Colonic mucosa (tissue), 4 donors: ENCODE measurements around the gene TDO2. TPM values are rescaled to one million over a fixed set of nuclear protein-coding genes. Genes with fewer than 3 reads are reported as not detected.

ENCODE experiments used
- DNase-seq: peaks from one replicate; pipeline ENCODE4 v3.0.0-alpha.2; 2020
- H3K27ac ChIP-seq: fragments of 200-600 bp; one replicate; pipeline ENCODE4 v1.8.0; 2021
- H3K27me3 ChIP-seq: fragments of 200-600 bp; one replicate; pipeline ENCODE4 v1.8.0; 2021
- H3K36me3 ChIP-seq: fragments of 200-600 bp; one replicate; pipeline ENCODE4 v1.8.0; 2021
- H3K4me1 ChIP-seq: fragments of 200-600 bp; one replicate; pipeline ENCODE4 v1.8.0; 2021; ENCODE audit warnings: mild to moderate bottlenecking
- H3K4me3 ChIP-seq: fragments of 200-600 bp; one replicate; pipeline ENCODE4 v1.8.0; 2021
- H3K9ac ChIP-seq, 2 donors: one replicate each; pipeline ENCODE4 v1.7.0; 2013; ENCODE audit warnings: control low read depth in 2 of 2, low read depth in 2 of 2, low read length in 2 of 2
- H3K9me3 ChIP-seq: fragments of 200-600 bp; one replicate; pipeline ENCODE4 v1.8.0; 2021
- intact Hi-C: fragments of 100-400 bp; cut with DNase I; formaldehyde crosslinking; loops from one replicate; pipeline ENCODE4 v1.14.1; 2022
- total RNA-seq, 2 donors: library from RNA; stranded (reverse); fragmentation: NEBNext Ultra II Directional in 1 of 2; extraction: Animal tissue kit (Norgen Biotek cat#: 25700) in 1 of 2; gene quantifications; one replicate each; pipeline ENCODE4 v1.2.1, GENCODE V29; 2021
- TF ChIP-seq, protein P1 (sequence below): fragments of 200-600 bp; IDR thresholded peaks from one replicate; pipeline ENCODE4 v1.8.0; 2022; ENCODE audit warnings: antibody characterized with exemption, mild to moderate bottlenecking
- donor health status: healthy.
- donor health status: DM: no; HTN: no; CAD: no.
- donor health status: DM: no; HTN: no; CAD: no.

Gene TDO2
- total RNA-seq, 2 donors from 2014 or later, result 0.27 to 1.4 TPM

DNA sequence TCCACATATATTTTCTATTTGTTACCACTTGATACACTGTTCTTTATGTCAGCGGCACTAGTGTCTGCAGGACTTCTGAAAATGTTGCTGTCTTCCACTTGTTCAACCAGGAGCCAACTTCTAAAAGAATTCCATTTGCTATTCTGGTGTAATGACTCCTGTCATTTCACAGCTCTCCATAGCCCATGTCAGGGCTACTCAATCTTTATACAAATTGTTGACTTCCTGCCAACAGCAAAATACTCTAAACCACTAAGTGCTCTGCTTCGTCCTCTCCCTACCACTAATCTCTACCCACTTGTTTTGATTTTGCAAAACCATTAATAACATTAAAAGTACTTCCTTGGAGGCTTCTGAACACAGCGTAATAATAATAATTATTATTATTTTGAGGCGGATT is 43.0 kb downstream of the TDO2 start:
- no peaks in the 10 kb centered on the region for H3K9me3 ChIP-seq
- no peak overlapping the region for H3K4me3 ChIP-seq
- DNase-seq, result no peak
- no peak overlapping the region for H3K9ac ChIP-seq
- intact Hi-C loops, result no loop called here
- TF ChIP-seq, protein P1, sequence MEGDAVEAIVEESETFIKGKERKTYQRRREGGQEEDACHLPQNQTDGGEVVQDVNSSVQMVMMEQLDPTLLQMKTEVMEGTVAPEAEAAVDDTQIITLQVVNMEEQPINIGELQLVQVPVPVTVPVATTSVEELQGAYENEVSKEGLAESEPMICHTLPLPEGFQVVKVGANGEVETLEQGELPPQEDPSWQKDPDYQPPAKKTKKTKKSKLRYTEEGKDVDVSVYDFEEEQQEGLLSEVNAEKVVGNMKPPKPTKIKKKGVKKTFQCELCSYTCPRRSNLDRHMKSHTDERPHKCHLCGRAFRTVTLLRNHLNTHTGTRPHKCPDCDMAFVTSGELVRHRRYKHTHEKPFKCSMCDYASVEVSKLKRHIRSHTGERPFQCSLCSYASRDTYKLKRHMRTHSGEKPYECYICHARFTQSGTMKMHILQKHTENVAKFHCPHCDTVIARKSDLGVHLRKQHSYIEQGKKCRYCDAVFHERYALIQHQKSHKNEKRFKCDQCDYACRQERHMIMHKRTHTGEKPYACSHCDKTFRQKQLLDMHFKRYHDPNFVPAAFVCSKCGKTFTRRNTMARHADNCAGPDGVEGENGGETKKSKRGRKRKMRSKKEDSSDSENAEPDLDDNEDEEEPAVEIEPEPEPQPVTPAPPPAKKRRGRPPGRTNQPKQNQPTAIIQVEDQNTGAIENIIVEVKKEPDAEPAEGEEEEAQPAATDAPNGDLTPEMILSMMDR, result no peak
- no peaks in the 10 kb centered on the region for H3K27me3 ChIP-seq
- H3K36me3 ChIP-seq, result no peaks in the 10 kb centered on the region
- no peaks in the 10 kb centered on the region for H3K4me1 ChIP-seq
- H3K27ac ChIP-seq, result no peak overlapping the region

DNA sequence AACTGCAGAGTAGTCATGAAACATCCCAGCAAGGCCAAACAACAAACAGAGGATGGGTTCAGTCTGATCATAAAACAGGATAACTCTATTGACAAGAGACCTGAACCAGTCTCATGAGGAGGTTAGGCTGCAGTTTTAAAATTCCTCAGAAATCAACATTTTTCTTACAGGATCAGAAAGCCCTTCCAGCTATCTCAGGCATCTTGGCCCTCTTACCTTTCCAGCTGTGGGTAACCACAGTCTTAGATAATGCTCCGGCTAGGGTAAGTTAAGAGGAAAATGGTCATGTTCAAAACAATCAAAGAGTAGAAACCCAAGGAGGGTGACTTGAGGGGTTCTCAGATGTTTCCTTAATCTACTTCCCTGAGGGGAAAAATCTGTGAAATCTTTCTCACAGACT is 45.0 kb downstream of the TDO2 start:
- Histone ChIP-seq H3K36me3 (no peaks in the 10 kb centered on the region), H3K27ac (no peak overlapping the region), H3K4me1 (no peaks in the 10 kb centered on the region), H3K4me3 (no peak overlapping the region), H3K27me3 (no peaks in the 10 kb centered on the region), H3K9me3 (no peaks in the 10 kb centered on the region), H3K9ac (no peak overlapping the region)
- no peak for DNase-seq
- intact Hi-C loops, result no loop called here
- TF ChIP-seq, protein P1, result no peak

DNA sequence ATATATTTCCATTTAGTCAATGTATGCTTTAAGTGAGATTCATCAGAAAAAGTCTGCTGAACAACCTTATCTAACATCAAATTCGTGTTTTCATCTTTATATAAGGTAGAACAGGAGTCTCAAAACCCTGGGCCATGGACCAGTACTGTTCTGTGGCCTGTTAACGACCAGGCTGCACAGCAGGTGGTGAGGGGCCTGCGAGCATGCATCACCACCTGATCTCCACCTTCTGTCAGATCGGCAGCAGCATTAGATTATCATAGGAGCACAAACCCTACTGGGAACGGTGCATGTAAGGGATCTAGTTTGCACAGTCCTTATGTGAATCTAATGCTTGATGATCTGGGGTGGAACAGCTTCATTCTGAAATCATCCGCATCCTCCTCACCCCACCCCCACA is 47.0 kb downstream of the TDO2 start:
- TF ChIP-seq, protein P1, result no peak
- intact Hi-C loops, result loop anchor here (5.0 to 10.0 kb wide), 2 partner anchors 138 to 506 kb away; no protein-coding TSS in a partner anchor
- DNase-seq, result no peak
- Histone ChIP-seq H3K9ac (no peak overlapping the region), H3K27ac (no peak overlapping the region), H3K9me3 (no peaks in the 10 kb centered on the region), H3K27me3 (no peaks in the 10 kb centered on the region), H3K4me3 (no peak overlapping the region), H3K4me1 (peaks cover 7% of the 10 kb centered on the region), H3K36me3 (no peaks in the 10 kb centered on the region)

DNA sequence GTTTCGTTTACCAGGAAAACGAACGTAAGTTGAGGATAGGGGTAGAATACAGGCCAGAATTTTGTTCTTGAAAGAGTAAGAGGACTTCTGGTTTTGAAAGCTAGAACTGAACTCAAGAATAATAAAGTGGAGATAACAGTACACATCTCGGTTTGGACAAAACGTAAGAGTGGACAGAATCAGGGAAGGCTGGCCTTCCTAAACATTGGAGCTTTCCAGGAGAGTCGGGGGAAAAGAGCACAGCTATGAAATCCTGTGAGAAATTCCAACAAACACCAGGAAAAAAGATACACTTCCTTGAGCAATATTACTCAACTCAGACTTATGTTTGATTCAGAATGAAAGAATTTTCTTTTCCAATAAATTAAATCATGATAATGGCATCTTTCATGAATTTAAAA is 49.0 kb downstream of the TDO2 start:
- Histone ChIP-seq H3K9ac (no peak overlapping the region), H3K4me3 (no peak overlapping the region), H3K36me3 (no peaks in the 10 kb centered on the region), H3K27ac (no peak overlapping the region), H3K9me3 (no peaks in the 10 kb centered on the region), H3K4me1 (peaks cover 7% of the 10 kb centered on the region), H3K27me3 (no peaks in the 10 kb centered on the region)
- DNase-seq, result no peak
- intact Hi-C loops, result loop anchor here (5.0 to 10.0 kb wide), 2 partner anchors 140 to 508 kb away; no protein-coding TSS in a partner anchor
- TF ChIP-seq, protein P1, result no peak

DNA sequence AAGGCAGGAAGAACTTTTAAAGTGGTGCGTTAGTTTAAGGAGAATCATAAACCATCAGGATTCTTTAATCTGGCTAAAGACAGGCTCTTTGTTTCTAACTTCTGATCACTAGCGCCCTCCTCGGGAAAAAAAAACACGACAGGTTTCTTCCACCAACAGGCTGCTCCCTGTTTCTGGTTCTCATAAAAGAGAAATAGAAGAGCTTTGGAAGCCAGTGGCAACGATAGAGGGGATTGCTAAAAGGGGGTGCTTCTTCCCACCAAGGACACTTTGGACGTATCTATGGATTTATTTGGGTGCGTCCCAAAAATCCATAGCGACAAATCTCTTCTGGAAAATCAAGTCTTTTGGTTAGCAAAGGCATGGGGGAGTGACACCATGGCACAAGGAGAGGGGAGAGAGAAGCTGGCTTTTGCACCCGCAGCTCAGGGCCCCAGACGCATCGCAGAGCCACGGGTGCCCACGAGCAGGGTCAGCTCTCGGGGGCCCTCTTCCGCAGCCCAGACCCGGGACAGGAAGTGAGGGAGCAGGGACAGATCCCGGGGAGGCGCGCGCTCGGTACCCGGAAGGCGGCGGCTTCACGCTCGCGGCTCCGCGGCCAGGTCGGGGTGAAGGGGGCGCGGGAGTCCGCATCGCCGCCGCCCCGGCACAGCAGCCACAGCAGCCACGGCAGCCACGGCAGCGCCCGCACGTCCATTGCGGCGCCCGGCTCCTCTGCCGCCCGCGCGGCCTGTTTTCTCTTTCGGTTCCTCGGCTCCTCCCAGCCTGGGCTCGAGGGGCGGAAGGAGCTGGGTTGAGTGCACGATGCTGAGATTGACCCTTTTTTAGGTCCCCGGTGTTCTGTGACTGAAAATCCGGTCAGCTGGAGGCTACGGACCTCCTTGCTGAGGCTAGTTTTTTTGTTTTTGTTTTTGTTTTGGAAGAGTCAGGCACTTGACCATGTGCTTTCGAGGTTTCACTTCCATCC is 49.9 kb downstream of the TDO2 start, which contains the start of gene CTSO:
Gene CTSO, minus strand, starts transcription at position 716 of the 967 bp plus-strand sequence. Its CDS starts 19 bp downstream, at position 697.
- H3K9me3 ChIP-seq, result no peaks in the 10 kb centered on the region
- peak within 1 kb of the TSS; percentile 84 for H3K4me3 ChIP-seq
- no peaks in the 10 kb centered on the region for H3K27me3 ChIP-seq
- peak within 1 kb of the TSS; percentile 80 to 91 for H3K9ac ChIP-seq
- TF ChIP-seq, protein P1, result peak; percentile 45
- peak within 1 kb of the TSS; percentile 98 for H3K27ac ChIP-seq
- intact Hi-C loops, result loop anchor here (5.0 to 10.0 kb wide), 2 partner anchors 141 to 509 kb away; no protein-coding TSS in a partner anchor
- H3K36me3 ChIP-seq, result no peaks in the 10 kb centered on the region
- H3K4me1 ChIP-seq, result peaks cover 7% of the 10 kb centered on the region
- DNase-seq, result peak; percentile 76
